ENCODE results near the gene SCP2.

- TF ChIP-seq, protein P1, sequence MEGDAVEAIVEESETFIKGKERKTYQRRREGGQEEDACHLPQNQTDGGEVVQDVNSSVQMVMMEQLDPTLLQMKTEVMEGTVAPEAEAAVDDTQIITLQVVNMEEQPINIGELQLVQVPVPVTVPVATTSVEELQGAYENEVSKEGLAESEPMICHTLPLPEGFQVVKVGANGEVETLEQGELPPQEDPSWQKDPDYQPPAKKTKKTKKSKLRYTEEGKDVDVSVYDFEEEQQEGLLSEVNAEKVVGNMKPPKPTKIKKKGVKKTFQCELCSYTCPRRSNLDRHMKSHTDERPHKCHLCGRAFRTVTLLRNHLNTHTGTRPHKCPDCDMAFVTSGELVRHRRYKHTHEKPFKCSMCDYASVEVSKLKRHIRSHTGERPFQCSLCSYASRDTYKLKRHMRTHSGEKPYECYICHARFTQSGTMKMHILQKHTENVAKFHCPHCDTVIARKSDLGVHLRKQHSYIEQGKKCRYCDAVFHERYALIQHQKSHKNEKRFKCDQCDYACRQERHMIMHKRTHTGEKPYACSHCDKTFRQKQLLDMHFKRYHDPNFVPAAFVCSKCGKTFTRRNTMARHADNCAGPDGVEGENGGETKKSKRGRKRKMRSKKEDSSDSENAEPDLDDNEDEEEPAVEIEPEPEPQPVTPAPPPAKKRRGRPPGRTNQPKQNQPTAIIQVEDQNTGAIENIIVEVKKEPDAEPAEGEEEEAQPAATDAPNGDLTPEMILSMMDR (conservative IDR thresholded peaks at IDR 0.05; ENCODE audit: low read depth, low read length): no peak
- no peak for TF ChIP-seq EZH2 (IDR thresholded peaks at IDR 0.05; ENCODE audit: borderline replicate concordance, low read depth, low read length, poor library complexity, severe bottlenecking)
Measured at GRCh38 chr1:53093778-53094532, 166.9 kb downstream of the SCP2 start.

All from A673 (cell line).